Panc1 (cell line): ENCODE data around the gene GCHFR. TPM values are rescaled to one million over a fixed set of nuclear protein-coding genes. Genes with fewer than 3 reads are reported as not detected.

Experiments
- ATAC-seq: fragments of 200-7000 bp; cut with Tn5 transposase; 2 replicates; pipeline ENCODE4 v1.9.1; 2020; ENCODE audit warnings: mild to moderate bottlenecking, moderate library complexity
- BruUV-seq: library from RNA; stranded (reverse); fragments of 400-500 nt; replicated peaks from 2 replicates; lab custom pipeline; 2021; lab: Mats Ljungman, UMichigan
- CTCF ChIA-PET: fragments of 300-600 bp; sonication (Branson Sonifier 250); formaldehyde crosslinking; loops from one replicate; lab custom pipeline; 2022; ENCODE audit warnings: antibody characterized with exemption; lab: Charles Lee
- POLR2A ChIA-PET: fragments of 300-600 bp; sonication (Branson Sonifier 250); formaldehyde crosslinking; loops from one replicate; lab custom pipeline; 2022; ENCODE audit warnings: antibody characterized with exemption; lab: Charles Lee
- DNase-seq: peaks from one replicate; pipeline ENCODE4 v3.0.0-alpha.2; 2010; ENCODE audit warnings: low read depth, low spot score
- H3K27ac ChIP-seq: 2 replicates; pipeline ENCODE4 v1.5.1; 2011; ENCODE audit warnings: mild to moderate bottlenecking, low read length, inconsistent platforms
- H3K27me3 ChIP-seq: fragments of 200-500 bp; sonication (Bioruptor generic); 2 replicates; pipeline ENCODE4 v1.6.0; 2014; ENCODE audit warnings: low read length, inconsistent platforms; ENCODE audit not compliant: control insufficient read depth, insufficient read depth
- H3K36me3 ChIP-seq: fragments of 200-500 bp; sonication (Bioruptor generic); 2 replicates; pipeline ENCODE4 v1.5.1; 2014; ENCODE audit warnings: inconsistent platforms, mild to moderate bottlenecking, low read length, moderate library complexity; ENCODE audit not compliant: control insufficient read depth, insufficient read depth
- H3K4me1 ChIP-seq: 2 replicates; pipeline ENCODE4 v1.5.1; 2011; ENCODE audit warnings: inconsistent platforms, mild to moderate bottlenecking, low read length, moderate library complexity; ENCODE audit not compliant: control insufficient read depth, insufficient read depth
- H3K4me3 ChIP-seq, 2 experiments: 2 replicates each; pipeline ENCODE4 v1.5.1; 2011 to 2012; ENCODE audit warnings: low read depth in 2 of 2, low read length in 2 of 2, mild to moderate bottlenecking in 2 of 2, inconsistent platforms in 1 of 2, moderate library complexity in 1 of 2
- H3K9me3 ChIP-seq: fragments of 200-500 bp; sonication (Bioruptor generic); 2 replicates; pipeline ENCODE4 v1.5.1; 2014; ENCODE audit warnings: low read depth, mild to moderate bottlenecking, inconsistent platforms, low read length, moderate library complexity; ENCODE audit not compliant: control insufficient read depth, insufficient read depth
- CTCF ChIP-seq: fragments of 450-650 bp; IDR thresholded peaks from 2 replicates; pipeline ENCODE4 v1.5.1; 2017; ENCODE audit warnings: mild to moderate bottlenecking
- POLR2AphosphoS5 ChIP-seq: IDR thresholded peaks from 2 replicates; pipeline ENCODE4 v1.6.1; 2012; ENCODE audit warnings: mild to moderate bottlenecking, low read depth, low read length, moderate library complexity
- REST ChIP-seq, 2 experiments: IDR thresholded peaks; 2 replicates each; pipeline ENCODE4 v1.6.1; 2011 to 2012; ENCODE audit warnings: low read depth in 2 of 2, control low read depth in 1 of 2, low read length in 1 of 2, mild to moderate bottlenecking in 1 of 2, moderate library complexity in 1 of 2; ENCODE audit not compliant: insufficient read depth in 1 of 2
- SIN3A ChIP-seq: IDR thresholded peaks from 2 replicates; pipeline ENCODE4 v1.6.1; 2012; ENCODE audit warnings: low read depth, mild to moderate bottlenecking, low read length, moderate library complexity, borderline replicate concordance; ENCODE audit not compliant: insufficient read depth
- TCF7L2 ChIP-seq: IDR thresholded peaks from 2 replicates; pipeline ENCODE4 v1.6.1; 2011; ENCODE audit warnings: mild to moderate bottlenecking, low read depth, low read length, inconsistent platforms
- in situ Hi-C: cut with HindIII; loops from 2 replicates; pipeline ENCODE4 v1.10.0; 2016; ENCODE audit warnings: low sequenced_read_pairs, low pct_unique_long_range_greater_than_20kb
- intact Hi-C: fragments of 100-400 bp; cut with micrococcal nuclease; formaldehyde crosslinking; loops from one replicate; pipeline ENCODE4 v1.10.0; 2022; ENCODE audit not compliant: unreplicated experiment
- total RNA-seq: library from RNA; stranded (reverse); gene quantifications from one replicate; pipeline ENCODE4 v1.2.1, GENCODE V29; 2021; ENCODE audit not compliant: unreplicated experiment

The GCHFR gene
- total RNA-seq, 1 experiment from 2014 or later = 37.2 TPM

GRCh38 chr15:40722354-40722753 is 41.5 kb upstream of the GCHFR start:
- ATAC-seq = no peak
- BruUV-seq = no TSS peak
- ChIA-PET POLR2A (no interaction called here), CTCF (no interaction called here)
- no peak for TF ChIP-seq CTCF
- TF ChIP-seq POLR2AphosphoS5 = no peak
- no peak for TF ChIP-seq SIN3A
- no peak for TF ChIP-seq REST (IDR thresholded peaks at IDR 0.05; ENCODE audit: insufficient read depth in 1 of 2, low read depth in 2 of 2, low read length in 1 of 2)
- TF ChIP-seq TCF7L2 = no peak
- no peaks in the 10 kb centered on the region for H3K27me3 ChIP-seq
- intact Hi-C loops (no loop called here), in situ Hi-C loops (no loop called here)
- no peak for DNase-seq
- no peaks in the 10 kb centered on the region for H3K36me3 ChIP-seq
- no peaks in the 10 kb centered on the region for H3K9me3 ChIP-seq
- H3K27ac ChIP-seq = no peak overlapping the region
- H3K4me3 ChIP-seq = no peak overlapping the region
- H3K4me1 ChIP-seq = no peaks in the 10 kb centered on the region

- in situ Hi-C loops (no loop called here), intact Hi-C loops (no loop called here)
- no peak overlapping the region for H3K27ac ChIP-seq
- H3K36me3 ChIP-seq = no peaks in the 10 kb centered on the region
- H3K27me3 ChIP-seq = no peaks in the 10 kb centered on the region
- BruUV-seq = no TSS peak
- POLR2A ChIA-PET = no interaction called here
- H3K9me3 ChIP-seq = no peaks in the 10 kb centered on the region
- DNase-seq = no peak
- H3K4me1 ChIP-seq = no peaks in the 10 kb centered on the region
- no peak overlapping the region for H3K4me3 ChIP-seq
- CTCF ChIA-PET = interaction anchor here (0.6 kb wide), 1 partner anchor 71 kb away, joined by 3 read pairs; no protein-coding TSS in a partner anchor
- no peak for ATAC-seq
- no peak for TF ChIP-seq SIN3A
- no peak for TF ChIP-seq TCF7L2
- no peak for TF ChIP-seq CTCF
- TF ChIP-seq POLR2AphosphoS5 = no peak
- TF ChIP-seq REST (IDR thresholded peaks at IDR 0.05; ENCODE audit: insufficient read depth in 1 of 2, low read depth in 2 of 2, low read length in 1 of 2) = no peak
These were observed 40.9 kb upstream of the GCHFR start for GRCh38 chr15:40722934-40723333.
